Activated T-cell treated with anti-CD3 and anti-CD28 coated beads, Interleukin-2, amount 50 U/mL, for 4 hours (primary cell): ENCODE results near the gene DPM1. TPM values are rescaled to one million over a fixed set of nuclear protein-coding genes. Genes with fewer than 3 reads are reported as not detected.

Experiments used
- ATAC-seq, 2 donors: fragments of 200-7000 bp; cut with Tn5 transposase; one replicate each; pipeline ENCODE4 v1.10.0; 2021
- DNase-seq: peaks from one replicate; pipeline ENCODE4 v3.0.0-alpha.2; 2020
- H3K27me3 Mint-ChIP-seq: one replicate; pipeline ENCODE4 v1.8.0; 2021; ENCODE audit warnings: low read depth, mixed read lengths
- H3K36me3 Mint-ChIP-seq: one replicate; pipeline ENCODE4 v1.8.0; 2022; ENCODE audit warnings: mixed read lengths; ENCODE audit not compliant: insufficient read depth
- H3K4me1 Mint-ChIP-seq: one replicate; pipeline ENCODE4 v1.8.0; 2021; ENCODE audit warnings: low read depth, mixed read lengths
- H3K4me3 Mint-ChIP-seq: one replicate; pipeline ENCODE4 v1.8.0; 2021; ENCODE audit warnings: mild to moderate bottlenecking, moderate library complexity, mixed read lengths
- H3K9me3 Mint-ChIP-seq: one replicate; pipeline ENCODE4 v1.8.0; 2021; ENCODE audit warnings: mixed read lengths
- total RNA-seq, 3 donors: library from RNA; stranded (reverse); gene quantifications; one replicate each; pipeline ENCODE4 v1.2.1, GENCODE V29; 2021

Gene DPM1
- total RNA-seq, 3 donors from 2014 or later: 66.4 to 73.4 (median 70.9) TPM

DNA sequence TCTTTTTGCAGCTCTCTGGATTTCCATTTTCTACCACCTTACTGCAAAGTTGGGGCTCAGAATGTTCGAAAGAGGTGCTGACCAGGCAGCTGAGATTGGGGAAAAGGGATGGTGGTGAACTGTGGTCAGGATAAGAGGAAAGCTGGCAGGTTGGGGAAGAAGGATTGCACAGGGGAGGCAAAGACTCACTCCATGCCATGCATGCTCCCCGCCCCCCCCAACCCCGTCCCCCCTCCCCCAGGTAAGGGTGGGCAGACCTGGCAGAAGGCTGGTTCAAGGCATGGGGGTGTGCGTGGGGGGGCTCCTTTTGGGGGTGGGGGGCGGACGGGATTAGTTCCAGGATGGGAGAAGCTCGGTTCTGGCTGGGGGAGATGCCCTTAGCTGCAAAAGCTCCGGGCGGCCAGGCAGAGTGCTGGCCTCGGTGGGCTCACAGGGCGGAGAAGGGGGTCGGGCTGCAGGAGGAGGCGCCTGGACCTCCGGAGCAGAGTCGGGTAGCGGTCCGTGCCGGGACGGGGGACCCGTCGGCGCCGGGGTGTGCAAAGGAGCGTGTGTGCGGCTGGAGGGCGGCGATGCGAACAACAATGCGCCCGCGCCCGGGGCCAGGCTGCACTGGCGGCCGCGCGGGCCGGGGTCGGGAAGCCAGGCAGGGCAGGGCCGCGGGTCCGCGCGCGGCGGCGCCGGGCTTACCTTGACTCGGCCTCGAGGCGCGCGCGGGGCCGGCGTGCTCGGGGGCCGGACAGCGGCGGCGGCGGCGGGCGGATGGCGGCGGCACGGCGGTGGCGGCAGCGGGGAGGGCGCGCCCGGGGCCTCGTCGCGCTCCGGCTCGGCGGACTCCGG is 28.0 kb downstream of the DPM1 start:
- DNase-seq: peak; percentile 7
- peaks cover 31% of the 10 kb centered on the region for H3K36me3 Mint-ChIP-seq
- peaks cover 49% of the 10 kb centered on the region for H3K4me1 Mint-ChIP-seq
- no peak for ATAC-seq
- no peaks in the 10 kb centered on the region for H3K27me3 Mint-ChIP-seq
- H3K4me3 Mint-ChIP-seq: peak overlapping the region; percentile 86
- no peaks in the 10 kb centered on the region for H3K9me3 Mint-ChIP-seq

DNA sequence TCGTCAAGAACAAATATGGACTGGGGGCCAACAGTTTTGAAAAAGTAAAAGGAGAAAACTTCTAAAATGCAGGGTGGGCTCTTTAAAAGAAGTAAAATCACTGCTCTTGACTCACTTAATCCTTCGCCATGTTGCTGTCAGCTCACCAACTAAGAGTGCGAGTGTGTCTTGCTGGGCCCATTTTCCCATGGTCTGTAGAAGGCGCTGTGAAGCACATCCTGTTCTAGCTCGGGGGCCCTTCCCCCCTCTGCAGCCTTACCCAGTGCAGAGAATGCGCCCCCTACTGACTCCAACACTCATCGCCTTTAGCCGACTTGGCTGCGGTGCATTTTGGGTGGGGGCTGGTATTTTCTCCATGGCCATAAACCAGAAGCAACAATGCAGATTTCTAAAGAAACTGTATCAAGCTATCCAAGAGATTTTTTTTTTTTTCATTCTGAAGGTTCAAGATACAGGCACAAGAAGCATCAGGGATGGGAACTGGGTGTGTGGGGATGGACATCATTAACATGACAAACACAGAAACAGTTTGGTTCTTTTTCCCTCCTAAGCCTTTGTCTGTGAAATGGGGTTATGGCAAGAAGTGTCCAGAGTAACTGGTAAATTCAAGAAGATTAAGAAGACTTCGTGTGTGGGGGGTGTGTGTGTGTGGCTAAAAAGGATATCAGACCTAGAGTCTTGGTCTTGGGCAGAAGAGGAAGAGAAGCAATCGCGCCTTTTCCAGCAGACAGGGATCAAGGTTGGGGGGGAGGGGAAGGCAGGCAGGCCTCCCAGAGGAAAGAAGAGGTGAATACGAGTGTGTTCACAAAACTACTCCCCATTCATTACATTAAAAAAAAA is 28.8 kb downstream of the DPM1 start:
- H3K27me3 Mint-ChIP-seq: no peaks in the 10 kb centered on the region
- H3K4me3 Mint-ChIP-seq: peak overlapping the region; percentile 86
- DNase-seq (peak; percentile 88), ATAC-seq (peak; percentile 61 to 66)
- peaks cover 57% of the 10 kb centered on the region for H3K4me1 Mint-ChIP-seq
- H3K36me3 Mint-ChIP-seq: peaks cover 30% of the 10 kb centered on the region
- no peaks in the 10 kb centered on the region for H3K9me3 Mint-ChIP-seq

DNA sequence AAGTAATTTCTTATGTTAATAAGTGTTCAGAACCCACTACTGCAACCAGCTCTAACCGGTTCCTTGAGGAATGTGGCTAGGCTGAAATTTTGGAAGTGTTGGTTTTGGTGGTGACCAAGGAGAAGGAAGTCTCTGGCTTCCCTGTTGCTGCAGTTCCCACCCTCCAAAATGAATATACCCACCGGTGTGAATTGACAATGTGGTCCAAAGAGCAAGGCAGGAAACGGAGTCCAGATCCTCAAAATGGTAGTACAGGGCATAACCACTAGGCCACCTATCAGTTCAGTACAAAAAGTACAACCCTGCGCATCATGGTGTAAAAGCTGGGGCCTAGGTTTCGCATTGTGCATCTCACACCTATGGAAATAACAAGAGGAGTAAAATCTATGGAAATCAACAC is 29.9 kb downstream of the DPM1 start:
- H3K4me1 Mint-ChIP-seq: peaks cover 64% of the 10 kb centered on the region
- peaks cover 32% of the 10 kb centered on the region for H3K36me3 Mint-ChIP-seq
- H3K4me3 Mint-ChIP-seq: peak overlapping the region; percentile 86
- DNase-seq: no peak
- H3K27me3 Mint-ChIP-seq: no peaks in the 10 kb centered on the region
- ATAC-seq: no peak
- no peaks in the 10 kb centered on the region for H3K9me3 Mint-ChIP-seq

DNA sequence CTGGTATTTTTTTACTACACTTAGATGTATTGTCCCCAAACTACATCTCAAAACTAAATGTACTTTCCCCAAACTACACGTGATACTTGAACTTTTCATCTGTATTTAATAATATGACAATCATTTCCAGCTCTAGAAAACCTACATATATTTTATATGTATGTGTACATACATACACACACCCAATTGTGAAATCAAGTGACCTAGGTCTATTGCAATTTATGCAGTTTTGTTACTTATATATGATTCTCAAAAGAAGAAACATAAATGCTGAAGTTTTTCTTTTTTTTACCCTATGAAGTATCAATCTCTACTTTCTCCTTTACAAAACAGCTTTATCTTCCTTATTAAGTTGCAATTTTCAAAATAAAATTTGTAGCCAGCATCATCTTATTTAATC is 31.8 kb downstream of the DPM1 start:
- ATAC-seq: no peak
- Mint-ChIP-seq H3K36me3 (peaks cover 32% of the 10 kb centered on the region), H3K4me1 (peaks cover 68% of the 10 kb centered on the region), H3K27me3 (no peaks in the 10 kb centered on the region), H3K9me3 (no peaks in the 10 kb centered on the region), H3K4me3 (no peak overlapping the region)
- DNase-seq: no peak

DNA sequence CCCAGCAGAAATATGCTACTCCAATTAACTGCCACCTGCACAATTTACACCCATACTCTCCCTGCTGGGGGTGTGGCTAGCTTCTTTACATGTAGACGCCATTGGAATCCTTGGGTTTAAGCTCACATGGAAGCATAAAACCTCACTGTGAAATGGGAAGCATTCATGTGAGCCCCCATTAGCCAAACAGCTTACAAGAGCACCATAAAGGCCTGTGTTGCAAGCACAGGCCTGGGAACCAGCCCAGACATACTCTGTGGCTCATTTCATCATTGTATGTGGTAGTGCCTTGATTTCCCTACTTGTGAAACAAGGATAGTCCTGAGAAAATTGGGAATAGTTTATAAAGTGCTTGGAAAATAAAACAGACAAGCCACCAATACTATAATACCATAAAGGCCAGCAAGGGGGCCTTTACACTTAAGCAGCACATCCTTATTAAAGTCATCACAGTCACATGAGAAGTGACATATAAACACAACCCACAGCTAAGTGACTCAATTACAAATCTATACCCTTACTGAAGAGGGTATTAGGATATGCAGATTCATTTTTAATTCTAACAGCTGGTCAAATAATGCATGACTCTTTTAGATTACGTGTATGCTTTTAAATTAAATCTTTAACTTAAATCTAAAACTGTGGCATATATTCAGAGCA is 33.9 kb downstream of the DPM1 start:
- no peaks in the 10 kb centered on the region for H3K9me3 Mint-ChIP-seq
- DNase-seq (no peak), ATAC-seq (peak in 1 of 2 donors; percentile 28)
- H3K36me3 Mint-ChIP-seq: peaks cover 31% of the 10 kb centered on the region
- H3K27me3 Mint-ChIP-seq: no peaks in the 10 kb centered on the region
- peaks cover 84% of the 10 kb centered on the region for H3K4me1 Mint-ChIP-seq
- H3K4me3 Mint-ChIP-seq: no peak overlapping the region

DNA sequence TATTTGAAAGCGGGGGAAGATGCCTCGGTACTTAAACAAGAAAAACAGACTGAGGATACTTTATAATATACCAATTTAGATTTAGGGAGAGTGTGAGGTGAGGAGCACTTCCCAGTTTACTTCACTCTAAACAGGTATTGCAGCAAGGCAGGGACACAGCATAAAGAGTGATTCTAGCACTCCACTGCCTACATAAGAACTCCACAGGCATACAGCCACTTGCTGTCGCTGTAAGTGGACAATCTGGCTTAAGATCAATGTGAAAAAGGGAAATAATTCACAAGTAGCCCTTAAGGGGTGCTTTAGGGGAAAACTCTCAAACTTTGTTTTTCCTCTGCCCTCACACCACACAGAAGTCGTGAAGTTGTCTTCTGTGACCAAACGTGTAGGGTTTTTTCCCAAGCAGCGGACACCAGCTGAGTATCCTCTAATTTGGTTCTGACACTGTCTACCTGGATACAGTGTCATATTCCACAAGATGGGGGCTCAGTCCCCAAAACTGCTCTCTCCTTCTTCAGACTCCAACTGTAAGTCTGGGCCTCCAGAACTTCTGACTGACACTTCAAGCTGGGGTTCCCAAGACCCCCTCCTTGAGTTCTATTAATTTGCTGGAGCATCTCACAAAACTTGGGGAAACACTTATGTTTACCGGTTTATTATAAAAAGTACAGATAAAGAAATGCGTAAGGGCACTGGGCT is 36.4 kb downstream of the DPM1 start:
- H3K36me3 Mint-ChIP-seq: peaks cover 19% of the 10 kb centered on the region
- H3K4me1 Mint-ChIP-seq: peaks cover 84% of the 10 kb centered on the region
- no peaks in the 10 kb centered on the region for H3K27me3 Mint-ChIP-seq
- H3K9me3 Mint-ChIP-seq: no peaks in the 10 kb centered on the region
- ATAC-seq: no peak
- DNase-seq: no peak
- no peak overlapping the region for H3K4me3 Mint-ChIP-seq

DNA sequence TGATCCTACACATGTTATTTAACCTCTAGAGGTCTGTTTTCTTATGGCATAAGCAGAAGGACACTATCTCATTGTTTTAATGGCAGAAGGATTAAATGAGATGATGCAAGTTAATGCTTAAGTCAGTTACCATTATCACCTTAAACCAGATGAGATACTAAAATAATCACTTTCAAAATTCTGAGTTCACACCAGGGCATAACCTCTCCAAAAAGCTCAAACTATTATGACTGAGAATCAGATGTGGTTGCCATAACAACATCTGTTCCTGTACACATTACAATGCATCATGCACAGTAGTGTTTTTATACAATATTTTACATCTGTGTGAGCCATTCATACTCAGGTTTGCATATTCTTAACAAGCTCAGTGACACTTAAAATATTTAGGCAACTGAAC is 37.3 kb downstream of the DPM1 start:
- Mint-ChIP-seq H3K4me3 (no peak overlapping the region), H3K9me3 (no peaks in the 10 kb centered on the region), H3K36me3 (peaks cover 25% of the 10 kb centered on the region), H3K4me1 (peaks cover 87% of the 10 kb centered on the region), H3K27me3 (no peaks in the 10 kb centered on the region)
- ATAC-seq (peak; percentile 64 to 68), DNase-seq (no peak)

DNA sequence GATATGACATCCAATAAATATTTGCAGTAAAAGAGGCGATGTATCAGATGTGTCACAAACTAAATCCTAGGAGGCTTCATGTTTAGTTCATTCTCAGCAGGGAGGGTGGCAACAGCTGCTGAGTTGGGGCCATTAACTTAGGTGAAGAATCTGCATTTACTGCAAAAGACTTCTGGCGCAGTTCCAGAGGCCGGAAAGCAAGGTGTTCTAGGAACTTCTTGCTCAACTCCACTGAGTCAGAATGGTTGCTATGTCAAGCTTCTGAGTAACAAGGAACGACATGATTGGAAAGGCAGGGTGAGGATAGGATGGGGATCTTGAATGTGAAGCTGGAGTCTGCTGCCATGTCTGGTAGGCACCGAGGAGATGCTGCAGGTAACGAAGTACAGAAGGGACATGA is 38.8 kb downstream of the DPM1 start:
- peaks cover 84% of the 10 kb centered on the region for H3K4me1 Mint-ChIP-seq
- H3K4me3 Mint-ChIP-seq: no peak overlapping the region
- no peaks in the 10 kb centered on the region for H3K27me3 Mint-ChIP-seq
- H3K9me3 Mint-ChIP-seq: no peaks in the 10 kb centered on the region
- ATAC-seq (no peak), DNase-seq (no peak)
- peaks cover 18% of the 10 kb centered on the region for H3K36me3 Mint-ChIP-seq

DNA sequence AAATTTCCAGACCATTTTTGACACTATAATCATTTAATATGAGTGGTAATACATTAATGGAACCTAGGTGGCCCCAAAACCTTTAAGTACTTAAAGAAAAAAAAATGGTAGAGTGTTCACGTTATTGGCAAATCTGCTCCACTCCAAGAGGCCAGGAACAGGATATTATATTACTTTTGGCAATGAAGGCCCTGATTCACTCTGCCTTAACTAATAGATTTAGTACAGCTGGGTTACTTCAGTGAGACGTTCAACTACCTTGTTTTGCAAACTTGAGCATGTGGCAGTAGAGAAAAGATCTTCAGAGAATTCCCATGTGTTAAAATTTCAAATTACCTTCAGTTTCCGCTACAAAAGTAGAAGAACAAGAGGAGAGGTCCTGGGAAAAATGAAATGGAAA is 39.9 kb downstream of the DPM1 start:
- Mint-ChIP-seq H3K9me3 (no peaks in the 10 kb centered on the region), H3K4me3 (no peak overlapping the region), H3K36me3 (peaks cover 19% of the 10 kb centered on the region), H3K27me3 (no peaks in the 10 kb centered on the region), H3K4me1 (peaks cover 88% of the 10 kb centered on the region)
- DNase-seq (no peak), ATAC-seq (no peak)

DNA sequence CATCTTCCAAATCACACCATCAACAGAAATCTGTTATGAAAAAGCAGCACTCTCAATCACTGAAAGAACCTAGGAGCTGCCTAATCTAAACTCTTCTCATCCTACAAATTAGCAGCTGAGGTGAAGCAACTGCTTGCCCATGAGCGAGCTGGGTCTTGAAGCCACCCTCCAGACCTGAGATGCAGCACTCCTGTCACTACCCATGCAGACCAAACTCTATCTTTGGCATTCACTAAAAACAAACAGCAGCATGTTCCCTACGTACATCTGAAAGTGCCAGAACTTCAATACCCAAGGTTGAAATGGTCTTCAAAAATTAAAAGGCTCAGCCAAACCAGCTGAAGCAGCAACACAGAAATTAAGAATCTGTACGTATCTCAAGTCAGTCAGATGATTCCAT is 41.4 kb downstream of the DPM1 start:
- Mint-ChIP-seq H3K27me3 (no peaks in the 10 kb centered on the region), H3K36me3 (peaks cover 19% of the 10 kb centered on the region), H3K9me3 (no peaks in the 10 kb centered on the region), H3K4me3 (peak overlapping the region; percentile 24), H3K4me1 (peaks cover 87% of the 10 kb centered on the region)
- no peak for ATAC-seq
- DNase-seq: no peak

DNA sequence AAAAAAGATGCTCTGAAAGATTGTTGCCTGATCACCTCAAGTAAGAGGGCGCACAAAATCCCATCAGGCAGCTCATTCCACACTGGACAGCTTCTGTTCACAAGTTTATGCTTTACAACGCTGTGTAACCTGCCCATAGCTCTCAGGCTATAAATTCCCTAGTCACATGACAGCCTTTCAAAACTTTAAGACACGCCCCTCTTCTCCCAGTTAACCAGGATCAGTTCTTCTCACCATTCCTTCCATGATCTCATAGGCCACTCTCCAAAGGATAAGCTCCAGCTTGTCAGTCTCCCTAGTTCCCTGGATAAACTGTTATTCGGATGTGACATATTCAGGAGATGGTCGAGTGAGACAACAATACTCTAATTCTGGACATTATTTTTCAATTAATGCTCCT is 42.1 kb downstream of the DPM1 start:
- Mint-ChIP-seq H3K4me3 (no peak overlapping the region), H3K9me3 (no peaks in the 10 kb centered on the region)

DNA sequence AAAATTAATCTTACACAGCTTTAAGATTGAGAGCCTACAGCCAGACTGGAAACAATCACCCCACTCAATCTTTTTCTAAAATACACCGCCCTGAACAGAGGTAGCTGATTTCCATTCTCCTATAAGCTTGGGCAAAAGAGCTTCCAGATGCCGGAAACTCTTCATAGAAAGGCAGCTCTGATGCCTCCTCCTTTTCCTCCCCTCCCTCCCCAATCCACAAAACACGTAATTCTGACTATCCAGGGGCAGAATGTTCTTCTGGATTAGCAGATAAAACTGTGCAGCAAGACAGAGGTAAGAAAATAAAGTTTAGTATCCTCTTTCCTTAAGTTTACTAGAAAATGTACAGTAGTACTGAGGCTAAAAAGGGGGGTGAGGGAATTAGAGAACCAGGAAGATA is 42.9 kb downstream of the DPM1 start:
- Mint-ChIP-seq H3K4me3 (no peak overlapping the region), H3K9me3 (no peaks in the 10 kb centered on the region), H3K27me3 (no peaks in the 10 kb centered on the region), H3K4me1 (peaks cover 85% of the 10 kb centered on the region), H3K36me3 (peaks cover 26% of the 10 kb centered on the region)
- ATAC-seq (no peak), DNase-seq (no peak)

More for the DNA sequence above, 42.1 kb downstream of the DPM1 start:
- H3K36me3 Mint-ChIP-seq: peaks cover 22% of the 10 kb centered on the region
- ATAC-seq (no peak), DNase-seq (no peak)
- no peaks in the 10 kb centered on the region for H3K27me3 Mint-ChIP-seq
- peaks cover 87% of the 10 kb centered on the region for H3K4me1 Mint-ChIP-seq

DNA sequence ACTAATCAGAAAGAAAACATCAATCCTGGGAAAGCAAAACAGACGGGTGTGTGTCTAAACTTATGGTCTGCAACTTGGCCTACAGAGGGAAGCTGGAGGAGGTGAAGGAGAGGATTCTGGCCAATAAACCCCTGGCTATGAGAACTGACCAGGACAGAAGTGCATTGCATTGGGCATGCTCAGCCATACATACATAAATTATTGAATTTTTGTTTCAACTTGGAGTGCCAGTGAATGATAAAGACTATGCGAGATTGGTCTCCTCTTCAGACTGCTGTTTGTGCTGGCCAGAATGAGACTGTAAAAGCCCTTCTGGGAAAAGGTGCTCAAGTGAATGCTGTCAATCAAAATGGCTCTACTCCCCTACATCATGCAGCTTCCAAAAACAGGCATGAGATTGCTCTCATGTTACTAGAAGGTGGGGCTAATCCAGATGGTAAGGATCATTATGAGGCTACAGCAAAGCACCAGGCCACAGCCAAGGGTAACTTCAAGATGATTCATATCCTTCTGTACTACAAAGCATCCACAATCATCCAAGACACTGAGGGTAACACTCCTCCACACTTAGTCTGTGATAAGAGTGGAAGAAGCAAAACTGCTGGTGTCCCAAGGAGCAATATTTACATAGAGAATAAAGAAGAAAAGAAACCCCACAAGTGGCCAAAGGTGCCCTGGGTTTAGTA is 44.5 kb downstream of the DPM1 start:
- DNase-seq (no peak), ATAC-seq (peak; percentile 90 to 92)
- Mint-ChIP-seq H3K27me3 (no peaks in the 10 kb centered on the region), H3K36me3 (peaks cover 25% of the 10 kb centered on the region), H3K4me1 (peaks cover 82% of the 10 kb centered on the region), H3K4me3 (no peak overlapping the region), H3K9me3 (no peaks in the 10 kb centered on the region)
